Left renal cortex interstitium (tissue), 4 donors: Measurements from ENCODE around the gene TSR3. TPM values are rescaled to one million over a fixed set of nuclear protein-coding genes. Genes with fewer than 3 reads are reported as not detected.

Experiments
- DNase-seq, 4 donors: peaks; one replicate each; pipeline ENCODE4 v3.0.0-alpha.2; 2013; ENCODE audit warnings: low read depth in 4 of 4, low spot score in 2 of 4, missing footprints in 1 of 4
- polyA plus RNA-seq, 4 donors: library from polyadenylated mRNA; unstranded; fragments of 120-200 nt; gene quantifications; one replicate each; pipeline ENCODE4 v1.2.1, GENCODE V29; 2013; ENCODE audit not compliant: insufficient read length in 4 of 4

The TSR3 gene
- polyA plus RNA-seq, 4 donors = 38.3 to 80.2 (median 54.4) TPM

DNA sequence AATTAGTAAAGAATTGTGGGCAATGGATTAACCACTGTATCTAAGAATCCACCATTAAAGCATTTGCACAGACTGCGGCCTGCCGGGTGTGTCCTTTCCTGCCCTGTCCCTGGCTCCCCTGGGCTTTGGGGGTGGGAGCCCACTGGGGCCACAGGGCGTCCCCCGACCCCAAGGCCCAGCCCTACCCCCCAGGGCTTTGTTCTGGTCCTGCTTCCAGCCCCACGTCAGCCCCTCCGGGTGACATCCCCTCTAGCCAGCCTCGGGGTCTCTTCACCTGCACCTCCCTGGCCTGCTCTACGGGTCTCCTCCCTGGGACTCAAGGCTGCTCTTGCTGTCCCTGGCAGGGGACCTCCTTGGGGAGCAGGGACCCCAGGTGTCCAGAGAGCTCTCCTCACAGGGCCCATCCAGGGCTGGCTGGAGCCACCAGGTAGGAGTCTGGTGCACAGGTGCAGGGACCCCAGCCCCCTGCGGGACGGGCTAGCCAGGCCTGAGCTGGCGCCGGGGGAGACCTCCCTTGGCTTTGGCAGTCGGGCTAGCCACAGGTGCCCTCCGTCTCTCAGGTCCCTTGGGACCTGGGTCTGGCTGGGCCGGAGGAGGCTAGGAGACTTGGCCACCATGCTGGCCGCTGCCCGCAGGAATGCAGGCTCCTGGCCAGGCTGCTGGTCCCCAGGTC lies 24.6 kb downstream of the TSR3 start:
- no peak for DNase-seq

DNA sequence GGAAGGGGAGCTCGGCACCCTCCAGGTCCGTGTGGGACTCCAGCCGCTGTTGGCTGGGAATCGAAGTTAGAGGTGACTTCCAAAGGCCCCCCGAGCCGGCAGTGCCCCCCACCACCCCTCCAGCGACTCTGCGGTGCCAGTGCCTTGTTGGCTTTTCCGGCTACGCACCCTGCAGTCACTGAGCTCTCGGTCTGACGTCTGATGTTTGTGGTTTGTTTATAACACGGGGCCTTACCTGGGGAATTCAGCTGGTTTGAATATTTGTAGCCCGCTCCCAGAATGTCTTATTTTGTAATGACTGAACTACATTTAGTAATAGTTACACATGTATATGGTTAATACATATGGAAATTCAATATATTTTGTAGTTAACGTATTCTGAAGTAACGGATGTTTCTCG lies 25.3 kb downstream of the TSR3 start:
- no peak for DNase-seq

- DNase-seq = no peak
These were observed 25.9 kb downstream of the TSR3 start for GRCh38 chr16:1325673-1326371.

- no peak for DNase-seq
These were observed 26.4 kb downstream of the TSR3 start for GRCh38 chr16:1325261-1325660.

DNA sequence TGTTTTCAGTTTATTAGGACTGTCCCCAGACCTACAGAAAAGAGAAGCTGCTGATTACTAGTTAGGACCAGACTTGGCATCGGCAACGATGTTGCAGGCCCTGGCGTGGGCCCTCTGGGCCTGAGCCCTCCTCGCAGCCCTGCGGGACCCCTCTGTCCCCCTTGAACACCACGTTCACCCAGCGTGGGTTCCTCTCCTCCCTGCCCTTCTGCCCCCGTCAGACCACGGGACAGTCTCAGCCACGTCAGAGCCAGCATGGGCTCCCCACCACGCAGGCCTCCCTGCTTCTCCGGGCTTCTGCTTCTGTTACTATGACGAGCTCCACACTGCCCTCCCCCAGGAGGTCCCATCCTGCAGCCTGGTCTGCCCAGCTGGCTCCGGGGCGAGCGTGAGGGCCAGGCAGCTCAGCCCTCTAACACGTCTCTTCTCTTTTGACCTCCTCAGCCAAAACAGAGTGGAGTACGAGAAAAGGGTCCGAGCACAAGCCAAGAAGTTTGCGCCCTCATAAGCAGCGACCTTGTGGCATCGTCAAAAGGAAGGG lies 27.3 kb downstream of the TSR3 start:
- DNase-seq = no peak

DNA sequence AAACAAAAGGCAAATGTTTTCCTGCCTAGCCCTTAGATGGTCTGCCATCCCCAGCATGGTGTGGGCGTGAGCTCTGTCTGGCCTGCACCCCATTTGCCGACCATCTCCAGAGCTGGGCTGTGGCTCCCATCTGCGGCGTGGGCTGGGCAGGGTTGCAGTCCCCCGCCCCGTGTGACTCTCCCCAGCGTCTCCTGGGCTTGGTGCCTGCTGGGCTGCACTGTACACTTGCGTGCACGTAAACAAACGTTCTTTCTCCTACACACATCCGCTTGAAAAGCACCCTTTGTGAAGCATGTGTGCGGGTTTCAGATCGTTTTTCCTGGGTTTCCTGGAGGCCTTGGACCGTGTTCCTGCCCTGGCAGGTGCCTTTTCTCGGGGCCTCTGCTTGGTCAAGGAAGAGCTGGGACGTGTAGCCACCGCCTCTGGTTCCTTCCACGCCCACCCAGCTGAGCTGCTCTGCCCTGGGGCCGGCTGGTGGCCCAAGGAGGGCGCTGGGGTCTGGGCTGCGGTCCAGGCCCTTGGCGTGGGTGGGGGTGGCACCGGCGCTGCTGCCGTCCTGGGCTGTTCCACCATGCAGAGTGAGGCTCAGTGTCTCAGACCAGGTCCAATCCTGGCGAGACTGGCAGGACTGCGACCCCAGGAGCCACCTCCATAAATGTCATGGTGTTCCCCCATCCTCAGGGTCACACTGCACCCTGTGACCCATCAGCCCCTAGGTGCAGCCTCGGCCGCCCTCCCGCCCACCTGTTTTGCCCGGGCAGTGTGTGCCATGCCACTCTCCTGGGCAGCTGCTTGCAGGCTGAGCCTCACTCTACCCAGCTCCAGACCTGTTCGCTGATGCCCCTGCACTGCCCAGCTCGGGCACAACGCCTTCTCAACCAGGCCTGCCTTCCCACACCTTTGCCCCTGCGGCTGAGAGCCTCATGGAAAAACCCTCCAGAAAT lies 28.1 kb downstream of the TSR3 start:
- DNase-seq = no peak

GRCh38 chr16:1322407-1322806 lies 29.3 kb downstream of the TSR3 start:
- DNase-seq = no peak

DNA sequence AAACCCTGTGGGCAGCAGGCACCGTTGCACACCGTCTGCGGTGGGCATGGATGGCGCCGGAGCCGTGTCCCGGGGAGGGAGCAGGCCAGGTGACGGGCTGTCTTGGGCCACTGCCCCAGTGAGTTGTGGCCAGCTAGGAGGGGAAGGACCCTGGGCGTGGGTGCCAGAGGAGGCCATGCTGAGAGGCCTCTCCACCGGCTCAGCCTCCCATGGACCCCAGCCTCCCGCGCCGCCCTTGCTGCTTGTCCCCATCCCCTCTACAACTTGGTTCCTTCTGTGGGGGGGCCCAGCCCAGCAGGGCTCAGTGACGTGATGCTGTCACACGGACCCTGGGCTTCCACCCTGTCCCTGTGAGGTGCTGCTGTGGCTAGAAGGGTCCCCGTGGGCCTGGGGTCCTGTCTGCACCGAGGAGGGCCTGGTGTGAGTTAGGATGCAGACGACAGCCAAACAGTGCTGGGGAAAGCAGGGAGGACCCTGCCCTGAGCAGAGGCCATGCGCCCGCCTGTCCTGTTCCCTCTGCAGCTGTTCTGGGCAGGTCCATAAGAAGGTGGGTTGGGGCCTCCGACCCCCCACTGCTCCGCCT lies 30.9 kb downstream of the TSR3 start:
- DNase-seq = no peak

GRCh38 chr16:1320097-1320496 lies 31.6 kb downstream of the TSR3 start:
- DNase-seq = no peak

GRCh38 chr16:1319041-1319440 lies 32.6 kb downstream of the TSR3 start:
- DNase-seq = no peak

- DNase-seq = no peak
These were observed 33.5 kb downstream of the TSR3 start for GRCh38 chr16:1318268-1318545.

DNA sequence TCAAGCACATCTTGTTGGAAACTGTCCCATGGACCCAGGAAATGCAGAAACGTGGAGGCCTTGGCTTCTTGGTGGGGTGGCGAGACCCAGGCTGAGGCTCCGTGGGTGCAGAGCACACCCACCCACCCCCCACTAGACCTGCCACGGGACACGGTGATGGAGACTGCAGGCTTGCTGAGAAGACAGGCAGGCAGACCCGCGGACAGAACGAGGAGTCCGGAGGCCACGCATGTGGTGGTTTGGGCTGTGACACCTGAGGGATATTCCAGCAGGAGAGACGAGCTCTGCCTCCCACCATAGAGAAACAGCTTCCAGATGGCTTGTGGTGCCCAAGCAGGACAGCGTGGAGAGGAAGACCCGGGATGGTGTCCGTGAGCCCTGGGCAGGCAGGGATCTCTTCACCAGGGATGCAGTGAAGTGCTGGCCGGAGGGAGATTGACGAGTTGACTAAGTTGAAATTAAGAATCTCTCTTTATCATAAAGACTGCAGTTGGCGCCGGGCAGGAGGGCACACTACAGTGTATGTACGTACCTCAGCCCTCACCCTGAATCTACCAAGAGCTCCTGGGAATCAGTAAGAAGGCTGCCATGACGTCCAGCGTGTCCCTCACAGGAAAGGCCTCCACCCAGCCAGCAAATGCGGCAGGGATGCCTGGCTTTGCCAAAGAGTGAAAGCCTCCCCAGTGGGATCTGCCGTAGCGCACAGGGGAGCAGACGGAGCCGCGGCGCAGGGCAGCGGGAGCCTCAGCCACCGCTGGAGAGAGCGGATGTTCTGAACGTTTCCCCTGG lies 34.0 kb downstream of the TSR3 start:
- no peak for DNase-seq

- DNase-seq = no peak
These were observed 35.7 kb downstream of the TSR3 start for GRCh38 chr16:1316033-1316405.

- DNase-seq = no peak
These were observed 36.3 kb downstream of the TSR3 start for GRCh38 chr16:1315081-1316032.

GRCh38 chr16:1314399-1315068 lies 37.1 kb downstream of the TSR3 start:
- DNase-seq = no peak

DNA sequence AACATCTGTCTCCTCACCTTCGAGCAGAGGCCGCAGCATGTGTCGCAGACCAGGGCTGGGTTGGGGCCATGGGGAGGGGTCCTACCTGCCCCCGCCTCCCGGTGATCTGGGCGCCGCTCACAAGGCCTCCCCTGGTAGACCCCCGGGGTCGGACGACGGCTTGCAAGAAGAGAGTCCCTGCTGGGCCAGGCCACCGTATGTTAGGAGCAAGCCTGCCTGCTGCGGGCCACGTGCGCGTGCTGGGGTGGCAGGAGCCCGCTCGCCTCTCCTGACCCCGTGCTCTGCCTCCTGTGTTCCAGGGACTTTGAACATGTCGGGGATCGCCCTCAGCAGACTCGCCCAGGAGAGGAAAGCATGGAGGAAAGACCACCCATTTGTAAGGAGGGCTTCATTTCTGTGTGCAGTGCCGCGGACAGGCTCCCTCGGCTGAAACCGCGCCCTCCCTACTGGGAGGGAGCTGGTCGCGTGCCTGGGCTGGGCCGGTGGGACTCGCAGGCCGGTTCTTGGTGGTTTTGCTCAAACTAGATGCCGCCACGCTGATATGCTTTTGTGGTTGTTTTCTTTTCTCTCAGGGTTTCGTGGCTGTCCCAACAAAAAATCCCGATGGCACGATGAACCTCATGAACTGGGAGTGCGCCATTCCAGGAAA lies 37.8 kb downstream of the TSR3 start:
- DNase-seq = no peak

GRCh38 chr16:1312903-1313302 lies 38.8 kb downstream of the TSR3 start:
- no peak for DNase-seq

- no peak for DNase-seq
These were observed 39.2 kb downstream of the TSR3 start for GRCh38 chr16:1312467-1312816.
